Tibial nerve (tissue), 4 donors: ENCODE data around the gene WARS2. TPM values are rescaled to one million over a fixed set of nuclear protein-coding genes. Genes with fewer than 3 reads are reported as not detected.
A peak's percentile ranks its signal among the peaks of the same experiment; 100 is the strongest.

Experiments used
- DNase-seq, 2 donors: peaks; one replicate each; pipeline ENCODE4 v3.0.0-alpha.2; 2019; ENCODE audit warnings: low spot score in 2 of 2
- H3K27ac ChIP-seq, 4 donors: fragments of 200-600 bp; sonication (generic) in 3 of 4; one replicate each; pipeline ENCODE4 v1.5.1; 2017 to 2019; ENCODE audit warnings: mild to moderate bottlenecking in 1 of 4
- H3K27me3 ChIP-seq, 2 donors: fragments of 200-600 bp; sonication (generic) in 1 of 2; one replicate each; pipeline versions ENCODE4 v1.5.1 to v1.6.0; 2017 to 2019
- H3K36me3 ChIP-seq, 3 donors: fragments of 200-600 bp; sonication (generic); one replicate each; pipeline ENCODE4 v1.5.1; 2018 to 2019
- H3K4me1 ChIP-seq, 4 donors: fragments of 200-600 bp; sonication (generic) in 3 of 4; one replicate each; pipeline ENCODE4 v1.5.1; 2017 to 2019
- H3K4me3 ChIP-seq, 4 donors: fragments of 200-600 bp; sonication (generic) in 3 of 4; one replicate each; pipeline ENCODE4 v1.5.1; 2017 to 2019; ENCODE audit warnings: mild to moderate bottlenecking in 1 of 4, moderate library complexity in 1 of 4
- H3K9me3 ChIP-seq, 4 donors: fragments of 200-600 bp; sonication (generic) in 3 of 4; one replicate each; pipeline ENCODE4 v1.5.1; 2017 to 2019
- CTCF ChIP-seq, 5 experiments: fragments of 200-600 bp in 3 of 5; fragments of 450-650 bp in 2 of 5; sonication (generic) in 3 of 5; IDR thresholded peaks; one replicate each; pipeline ENCODE4 v1.5.1; 2016 to 2019; ENCODE audit warnings: antibody characterized with exemption in 5 of 5, mild to moderate bottlenecking in 3 of 5, moderate library complexity in 2 of 5
- EP300 ChIP-seq, 2 donors: sonication (generic); formaldehyde crosslinking; IDR thresholded peaks; one replicate each; pipeline ENCODE4 v1.6.1; 2017; ENCODE audit warnings: antibody characterized with exemption in 2 of 2, mild to moderate bottlenecking in 1 of 2
- POLR2A ChIP-seq, 2 donors: fragments of 450-650 bp; IDR thresholded peaks; one replicate each; pipeline ENCODE4 v1.6.1; 2017; ENCODE audit warnings: antibody characterized with exemption in 2 of 2, mild to moderate bottlenecking in 2 of 2, moderate library complexity in 2 of 2
- WGBS, 2 donors: methylation state at CpG; one replicate each; pipeline ENCODE4 v1.1.5; 2018; 5-methylcytosine and 5-hydroxymethylcytosine counted together
- total RNA-seq, 4 donors: library from RNA; depleted of rRNA; stranded (reverse); fragments of >200 nt; gene quantifications; one replicate each; pipeline ENCODE4 v1.1.0, GENCODE V29; 2016

Gene WARS2
- total RNA-seq, 4 donors from 2014 or later = 18.9 to 31.0 (median 22.0) TPM

DNA sequence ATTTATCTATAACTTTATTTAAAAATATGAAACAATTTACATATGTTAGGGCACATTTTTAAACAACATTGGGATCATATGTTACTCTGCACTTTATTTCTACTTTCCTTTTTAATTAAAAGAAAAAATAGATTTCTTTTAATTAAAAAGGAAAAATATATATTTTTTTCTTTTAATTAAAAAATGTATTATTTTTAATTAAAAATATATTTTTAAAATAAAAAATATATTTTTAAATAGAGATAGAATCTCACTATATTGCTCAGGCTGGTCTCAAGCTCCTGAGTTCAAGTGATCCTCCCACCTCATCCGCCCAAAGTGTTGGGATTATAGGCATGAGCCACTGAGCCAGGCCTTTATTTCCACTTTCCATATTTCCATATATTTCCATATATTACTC lies 36.7 kb downstream of the WARS2 start:
- WGBS, 2 donors = 93 to 98% methylated on average over 1 of the region's 1 CpG
- no peak for TF ChIP-seq CTCF (IDR thresholded peaks at IDR 0.05)
- TF ChIP-seq EP300 (IDR thresholded peaks at IDR 0.05) = no peak
- TF ChIP-seq POLR2A (IDR thresholded peaks at IDR 0.05) = no peak

GRCh38 chr1:119102051-119102450 lies 38.4 kb downstream of the WARS2 start:
- H3K4me3 ChIP-seq = no peak overlapping the region
- no peaks in the 10 kb centered on the region for H3K9me3 ChIP-seq
- no peaks in the 10 kb centered on the region for H3K36me3 ChIP-seq
- no peak for TF ChIP-seq CTCF (IDR thresholded peaks at IDR 0.05)
- TF ChIP-seq EP300 (IDR thresholded peaks at IDR 0.05) = no peak
- no peak for TF ChIP-seq POLR2A (IDR thresholded peaks at IDR 0.05)
- H3K4me1 ChIP-seq = peaks cover 0 to 19% (median 2%) of the 10 kb centered on the region in 4 donors
- H3K27ac ChIP-seq = peak overlapping the region; percentile 31 to 91 (median 76)
- H3K27me3 ChIP-seq = no peaks in the 10 kb centered on the region
- peak in 1 of 2 donors; percentile 29 for DNase-seq
- 62% methylated on average over 7 of the region's 7 CpGs for WGBS, 2 donors

More for the DNA sequence above, 36.7 kb downstream of the WARS2 start:
- Histone ChIP-seq H3K27me3 (no peaks in the 10 kb centered on the region), H3K9me3 (no peaks in the 10 kb centered on the region), H3K4me3 (no peak overlapping the region), H3K27ac (peak overlapping the region in 2 of 4 donors; percentile 86 to 91), H3K4me1 (peaks cover 0 to 19% (median 2%) of the 10 kb centered on the region in 4 donors), H3K36me3 (no peaks in the 10 kb centered on the region)
- no peak for DNase-seq

DNA sequence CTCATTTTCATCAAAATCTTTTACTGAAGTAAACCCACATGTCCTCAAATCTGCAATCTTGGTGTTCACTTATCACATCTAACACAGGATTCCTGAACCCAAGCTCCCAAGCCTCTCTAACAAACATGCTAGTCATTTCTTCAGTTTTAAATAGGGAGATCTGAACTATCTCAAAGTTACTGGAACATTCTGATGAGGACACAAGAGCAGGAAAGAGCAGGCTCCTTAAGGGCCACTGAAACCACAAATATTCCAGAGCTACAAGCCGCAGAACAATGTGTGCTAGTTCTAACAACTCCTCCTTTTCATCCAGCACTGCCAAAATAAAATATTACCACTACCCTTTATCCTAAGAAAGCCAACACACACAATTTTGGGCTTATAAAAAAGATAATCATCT lies 38.9 kb downstream of the WARS2 start:
- TF ChIP-seq POLR2A (IDR thresholded peaks at IDR 0.05) (peak in 1 of 2 donors; percentile 13), EP300 (IDR thresholded peaks at IDR 0.05) (peak in 1 of 2 donors; percentile 92), CTCF (IDR thresholded peaks at IDR 0.05) (no peak)
- peak in 1 of 2 donors; percentile 59 for DNase-seq
- no peak overlapping the region for H3K4me3 ChIP-seq
- no peaks in the 10 kb centered on the region for H3K9me3 ChIP-seq
- H3K36me3 ChIP-seq = no peaks in the 10 kb centered on the region
- H3K4me1 ChIP-seq = peaks cover 0 to 19% (median 2%) of the 10 kb centered on the region in 4 donors
- H3K27ac ChIP-seq = peak overlapping the region; percentile 35 to 91 (median 64)
- H3K27me3 ChIP-seq = no peaks in the 10 kb centered on the region
- WGBS, 2 donors = 42 to 55% methylated on average over 1 of the region's 1 CpG

- TF ChIP-seq POLR2A (IDR thresholded peaks at IDR 0.05) = no peak
- no peak for TF ChIP-seq EP300 (IDR thresholded peaks at IDR 0.05)
- no peak for TF ChIP-seq CTCF (IDR thresholded peaks at IDR 0.05)
- Histone ChIP-seq H3K36me3 (no peaks in the 10 kb centered on the region), H3K27me3 (no peaks in the 10 kb centered on the region), H3K9me3 (no peaks in the 10 kb centered on the region), H3K27ac (peak overlapping the region in 2 of 4 donors; percentile 86 to 91), H3K4me1 (peaks cover 0 to 19% (median 2%) of the 10 kb centered on the region in 4 donors), H3K4me3 (no peak overlapping the region)
- no peak for DNase-seq
Measured at GRCh38 chr1:119099775-119100174, 40.7 kb downstream of the WARS2 start.

DNA sequence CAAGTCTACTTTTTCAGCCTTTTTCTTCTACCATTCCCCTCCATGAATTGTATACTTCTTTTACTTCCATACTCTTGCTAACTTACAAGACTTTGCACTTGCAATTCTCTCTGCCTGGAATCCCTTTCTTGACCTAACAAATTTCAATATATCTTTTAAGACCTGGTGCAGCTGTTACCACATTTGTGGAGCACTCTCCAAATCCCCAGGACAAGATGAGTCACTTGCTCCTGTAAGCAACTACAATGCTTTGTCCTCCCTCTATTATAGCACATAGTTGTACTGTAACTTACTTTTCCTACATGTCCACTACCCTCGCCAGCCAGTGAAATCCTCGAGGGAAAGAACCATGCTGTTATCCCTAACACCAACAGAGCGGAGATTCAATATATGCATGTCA lies 43.1 kb downstream of the WARS2 start:
- 79 to 94% methylated on average over 3 of the region's 3 CpGs for WGBS, 2 donors
- Histone ChIP-seq H3K4me3 (no peak overlapping the region), H3K27me3 (no peaks in the 10 kb centered on the region), H3K27ac (no peak overlapping the region), H3K36me3 (no peaks in the 10 kb centered on the region), H3K9me3 (no peaks in the 10 kb centered on the region), H3K4me1 (peaks cover 0 to 10% (median under 1%) of the 10 kb centered on the region in 4 donors)
- no peak for TF ChIP-seq POLR2A (IDR thresholded peaks at IDR 0.05)
- TF ChIP-seq EP300 (IDR thresholded peaks at IDR 0.05) = no peak
- TF ChIP-seq CTCF (IDR thresholded peaks at IDR 0.05) = no peak
- no peak for DNase-seq
